Adrenal gland (tissue), 5 donors: Measurements from ENCODE around the gene RGS8.

Experiments used
- POLR2A ChIP-seq, 2 donors: fragments of 450-650 bp; IDR thresholded peaks; one replicate each; pipeline ENCODE4 v1.6.1; 2017; ENCODE audit warnings: antibody characterized with exemption in 2 of 2, mild to moderate bottlenecking in 2 of 2, moderate library complexity in 1 of 2
- TF ChIP-seq, protein P1 (sequence below), 6 experiments: fragments of 450-650 bp in 4 of 6; fragments of 200-600 bp in 2 of 6; sonication (generic) in 1 of 6; IDR thresholded peaks; 1 replicate in 5 of 6; 2 replicates in 1 of 6; pipeline versions ENCODE4 v1.5.1 to v1.8.0; 2016 to 2021; ENCODE audit warnings: antibody characterized with exemption in 6 of 6, mild to moderate bottlenecking in 2 of 6, moderate library complexity in 1 of 6
- donor health status: DM: no; HTN: no; CAD: no.

DNA sequence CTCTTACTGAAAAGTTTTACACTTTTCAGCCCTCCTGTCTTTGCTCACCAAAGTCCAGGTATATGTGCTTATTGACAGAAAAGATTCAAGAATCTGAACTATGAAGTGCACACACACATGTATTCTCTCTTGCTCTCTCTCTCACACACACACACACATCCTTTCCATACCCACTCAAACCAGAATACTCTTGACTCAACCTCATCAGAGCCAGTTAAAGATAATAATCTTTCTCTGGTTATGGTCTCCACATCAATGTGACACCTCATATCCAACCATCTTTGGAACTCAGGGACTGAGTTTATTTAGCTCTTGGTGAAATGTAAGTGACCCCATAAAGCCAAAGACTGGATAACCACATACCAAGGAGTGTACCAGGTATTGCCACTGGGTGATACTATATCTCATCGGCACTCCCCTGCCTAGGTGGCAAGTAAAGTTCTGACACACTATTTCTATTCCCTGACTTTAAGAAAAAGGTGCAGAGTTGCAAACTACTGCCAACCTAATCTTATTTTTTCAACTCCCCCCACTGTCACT is 24.9 kb upstream of the RGS8 start:
- TF ChIP-seq, protein P1, sequence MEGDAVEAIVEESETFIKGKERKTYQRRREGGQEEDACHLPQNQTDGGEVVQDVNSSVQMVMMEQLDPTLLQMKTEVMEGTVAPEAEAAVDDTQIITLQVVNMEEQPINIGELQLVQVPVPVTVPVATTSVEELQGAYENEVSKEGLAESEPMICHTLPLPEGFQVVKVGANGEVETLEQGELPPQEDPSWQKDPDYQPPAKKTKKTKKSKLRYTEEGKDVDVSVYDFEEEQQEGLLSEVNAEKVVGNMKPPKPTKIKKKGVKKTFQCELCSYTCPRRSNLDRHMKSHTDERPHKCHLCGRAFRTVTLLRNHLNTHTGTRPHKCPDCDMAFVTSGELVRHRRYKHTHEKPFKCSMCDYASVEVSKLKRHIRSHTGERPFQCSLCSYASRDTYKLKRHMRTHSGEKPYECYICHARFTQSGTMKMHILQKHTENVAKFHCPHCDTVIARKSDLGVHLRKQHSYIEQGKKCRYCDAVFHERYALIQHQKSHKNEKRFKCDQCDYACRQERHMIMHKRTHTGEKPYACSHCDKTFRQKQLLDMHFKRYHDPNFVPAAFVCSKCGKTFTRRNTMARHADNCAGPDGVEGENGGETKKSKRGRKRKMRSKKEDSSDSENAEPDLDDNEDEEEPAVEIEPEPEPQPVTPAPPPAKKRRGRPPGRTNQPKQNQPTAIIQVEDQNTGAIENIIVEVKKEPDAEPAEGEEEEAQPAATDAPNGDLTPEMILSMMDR (IDR thresholded peaks at IDR 0.05) = no peak
- no peak for TF ChIP-seq POLR2A (IDR thresholded peaks at IDR 0.05)
